Stomach smooth muscle (tissue), 2 donors: ENCODE results near the gene CLRN3.

ENCODE experiments used
- H3K27ac ChIP-seq: one replicate; pipeline ENCODE4 v1.7.0; 2013; ENCODE audit warnings: mild to moderate bottlenecking, low read length, inconsistent platforms
- H3K27me3 ChIP-seq, 2 donors: one replicate each; pipeline ENCODE4 v1.7.0; 2013; ENCODE audit warnings: low read length in 2 of 2; ENCODE audit not compliant: insufficient read depth in 2 of 2, control insufficient read depth in 1 of 2
- H3K36me3 ChIP-seq, 2 donors: one replicate each; pipeline ENCODE4 v1.7.0; 2013; ENCODE audit warnings: low read length in 2 of 2; ENCODE audit not compliant: control insufficient read depth in 2 of 2, insufficient read depth in 2 of 2
- H3K4me1 ChIP-seq: one replicate; pipeline ENCODE4 v1.7.0; 2013; ENCODE audit warnings: low read length; ENCODE audit not compliant: control insufficient read depth, insufficient read depth
- H3K4me3 ChIP-seq, 2 donors: one replicate each; pipeline ENCODE4 v1.7.0; 2013; ENCODE audit warnings: low read length in 2 of 2
- H3K9ac ChIP-seq, 2 donors: one replicate each; pipeline ENCODE4 v1.7.0; 2013; ENCODE audit warnings: low read length in 2 of 2, mild to moderate bottlenecking in 1 of 2
- H3K9me3 ChIP-seq, 2 donors: one replicate each; pipeline ENCODE4 v1.7.0; 2013; ENCODE audit warnings: low read length in 2 of 2; ENCODE audit not compliant: control insufficient read depth in 2 of 2
- donor health status: healthy.
- donor health status: Pancreatic carcinoma.

CLRN3 gene

GRCh38 chr10:127848226-127848625 lies 44.5 kb downstream of the CLRN3 start:
- Histone ChIP-seq H3K27me3 (peaks cover 0 to 8% of the 10 kb centered on the region in 2 donors), H3K27ac (no peak overlapping the region), H3K9me3 (no peaks in the 10 kb centered on the region), H3K9ac (no peak overlapping the region), H3K36me3 (no peaks in the 10 kb centered on the region), H3K4me3 (no peak overlapping the region), H3K4me1 (no peaks in the 10 kb centered on the region)

GRCh38 chr10:127845756-127846155 lies 47.0 kb downstream of the CLRN3 start:
- H3K36me3 ChIP-seq: no peaks in the 10 kb centered on the region
- H3K4me3 ChIP-seq: no peak overlapping the region
- H3K4me1 ChIP-seq: no peaks in the 10 kb centered on the region
- no peaks in the 10 kb centered on the region for H3K9me3 ChIP-seq
- no peak overlapping the region for H3K9ac ChIP-seq
- H3K27ac ChIP-seq: no peak overlapping the region
- peaks cover 0 to 2% of the 10 kb centered on the region in 2 donors for H3K27me3 ChIP-seq

DNA sequence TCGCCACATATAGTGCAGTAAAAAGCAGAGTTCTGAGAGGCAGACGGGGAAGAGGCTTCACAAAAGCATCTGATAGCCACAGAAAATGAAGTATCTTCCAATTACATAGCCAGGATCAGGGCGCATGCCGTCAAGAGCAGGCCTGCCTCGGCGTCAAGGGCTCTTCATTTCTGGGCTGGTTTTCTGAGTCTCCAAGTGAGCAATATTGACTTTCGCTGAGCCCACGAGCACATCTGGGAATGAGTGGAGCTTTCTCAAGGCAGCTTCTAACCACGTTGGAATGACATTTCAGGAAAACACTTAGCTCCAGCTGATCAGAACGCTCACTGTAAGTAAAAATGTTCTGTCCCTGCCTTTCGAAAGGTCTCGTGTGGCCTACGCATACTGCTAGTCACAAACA lies 51.9 kb downstream of the CLRN3 start:
- H3K36me3 ChIP-seq: no peaks in the 10 kb centered on the region
- no peak overlapping the region for H3K27ac ChIP-seq
- H3K9ac ChIP-seq: no peak overlapping the region
- peaks cover 0 to 2% of the 10 kb centered on the region in 2 donors for H3K27me3 ChIP-seq
- no peaks in the 10 kb centered on the region for H3K9me3 ChIP-seq
- H3K4me1 ChIP-seq: no peaks in the 10 kb centered on the region
- H3K4me3 ChIP-seq: no peak overlapping the region

DNA sequence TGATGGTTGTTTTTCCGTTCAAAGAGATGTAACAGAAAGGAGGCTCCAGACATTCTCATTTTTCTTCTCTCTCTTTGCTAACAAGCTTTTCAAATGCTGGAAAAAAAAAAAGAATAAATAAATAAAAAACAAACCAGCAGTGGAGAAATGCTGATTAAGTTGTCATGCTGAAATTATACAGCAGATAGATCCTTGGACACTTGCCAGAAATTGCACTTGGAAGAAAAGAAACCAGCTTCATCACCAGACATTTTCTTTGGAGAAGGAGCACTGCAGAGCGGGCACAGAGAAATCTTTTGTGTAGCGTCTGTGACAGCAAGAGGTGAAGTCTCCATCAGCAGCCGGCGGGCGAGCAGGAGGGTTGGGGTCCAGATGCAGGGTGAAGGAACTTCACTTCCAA lies 55.8 kb downstream of the CLRN3 start:
- Histone ChIP-seq H3K9ac (no peak overlapping the region), H3K4me1 (no peaks in the 10 kb centered on the region), H3K9me3 (no peaks in the 10 kb centered on the region), H3K27ac (no peak overlapping the region), H3K4me3 (no peak overlapping the region), H3K36me3 (no peaks in the 10 kb centered on the region), H3K27me3 (peaks cover 0 to 3% of the 10 kb centered on the region in 2 donors)

DNA sequence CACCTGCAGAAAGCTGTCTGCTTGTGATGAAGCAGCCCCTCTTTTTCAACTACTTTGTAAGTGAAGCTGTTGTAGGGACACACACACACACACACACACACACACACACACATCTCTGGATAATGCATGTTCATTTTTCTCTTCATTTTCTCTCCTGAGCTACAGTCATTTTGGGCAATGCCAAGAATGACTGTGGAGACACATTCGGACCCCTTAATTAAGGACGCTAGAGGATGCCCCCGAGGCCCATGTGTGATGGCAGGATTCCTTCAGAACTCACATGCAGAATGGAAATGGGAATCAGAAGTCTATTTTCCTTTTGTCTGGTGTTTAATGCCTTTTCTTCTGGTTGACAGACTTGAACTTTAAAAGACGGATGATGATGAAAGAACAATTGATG lies 56.6 kb downstream of the CLRN3 start:
- H3K9ac ChIP-seq: no peak overlapping the region
- peaks cover 0 to 3% of the 10 kb centered on the region in 2 donors for H3K27me3 ChIP-seq
- H3K27ac ChIP-seq: no peak overlapping the region

GRCh38 chr10:127834791-127835190 lies 58.0 kb downstream of the CLRN3 start:
- Histone ChIP-seq H3K9ac (no peak overlapping the region), H3K36me3 (no peaks in the 10 kb centered on the region), H3K27ac (no peak overlapping the region), H3K4me3 (no peak overlapping the region), H3K27me3 (peaks cover 0 to 3% of the 10 kb centered on the region in 2 donors), H3K4me1 (no peaks in the 10 kb centered on the region), H3K9me3 (no peaks in the 10 kb centered on the region)

More for the DNA sequence above, 56.6 kb downstream of the CLRN3 start:
- H3K4me1 ChIP-seq: no peaks in the 10 kb centered on the region
- H3K36me3 ChIP-seq: no peaks in the 10 kb centered on the region
- H3K9me3 ChIP-seq: no peaks in the 10 kb centered on the region
- no peak overlapping the region for H3K4me3 ChIP-seq

DNA sequence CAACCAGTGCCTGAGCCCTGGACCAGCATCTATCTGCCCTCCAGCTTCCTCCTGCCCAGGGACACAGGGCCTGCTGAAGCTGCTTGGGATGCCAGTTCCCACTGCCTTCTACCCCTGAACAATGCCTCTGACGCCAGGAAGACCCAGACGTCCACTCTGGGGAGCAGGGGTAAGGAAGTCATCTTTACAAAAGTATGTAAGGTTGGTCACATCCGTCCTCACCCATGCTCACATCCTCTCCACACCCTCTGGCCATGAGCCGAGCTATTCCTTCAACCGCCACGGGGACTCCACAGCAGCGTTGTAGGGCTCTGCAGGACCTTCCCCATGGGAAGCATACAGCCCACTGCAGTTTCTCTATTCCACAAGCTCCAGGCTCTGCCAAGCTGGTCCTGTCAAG lies 58.5 kb downstream of the CLRN3 start:
- Histone ChIP-seq H3K9ac (no peak overlapping the region), H3K9me3 (no peaks in the 10 kb centered on the region), H3K4me3 (no peak overlapping the region), H3K27ac (no peak overlapping the region), H3K4me1 (no peaks in the 10 kb centered on the region), H3K36me3 (no peaks in the 10 kb centered on the region), H3K27me3 (peaks cover 0 to 3% of the 10 kb centered on the region in 2 donors)

GRCh38 chr10:127833804-127834203 lies 58.9 kb downstream of the CLRN3 start:
- no peaks in the 10 kb centered on the region for H3K9me3 ChIP-seq
- H3K27me3 ChIP-seq: peaks cover 0 to 3% of the 10 kb centered on the region in 2 donors
- H3K27ac ChIP-seq: no peak overlapping the region
- H3K4me3 ChIP-seq: no peak overlapping the region
- H3K9ac ChIP-seq: no peak overlapping the region
- no peaks in the 10 kb centered on the region for H3K4me1 ChIP-seq
- H3K36me3 ChIP-seq: no peaks in the 10 kb centered on the region

- Histone ChIP-seq H3K36me3 (no peaks in the 10 kb centered on the region), H3K4me3 (no peak overlapping the region), H3K9me3 (no peaks in the 10 kb centered on the region), H3K4me1 (no peaks in the 10 kb centered on the region), H3K27ac (no peak overlapping the region), H3K9ac (no peak overlapping the region), H3K27me3 (peaks cover 0 to 3% of the 10 kb centered on the region in 2 donors)
Observed at GRCh38 chr10:127832501-127832900, 60.2 kb downstream of the CLRN3 start.

GRCh38 chr10:127830414-127830813 lies 62.3 kb downstream of the CLRN3 start:
- H3K27ac ChIP-seq: no peak overlapping the region
- H3K27me3 ChIP-seq: peaks cover 0 to 3% of the 10 kb centered on the region in 2 donors
- H3K4me3 ChIP-seq: no peak overlapping the region
- H3K4me1 ChIP-seq: peaks cover 3% of the 10 kb centered on the region
- no peak overlapping the region for H3K9ac ChIP-seq
- no peaks in the 10 kb centered on the region for H3K36me3 ChIP-seq
- no peaks in the 10 kb centered on the region for H3K9me3 ChIP-seq
